HuH-7 (cell line): ENCODE measurements around the gene PPP2R5C.

Source experiments
- DNase-seq: peaks from one replicate; pipeline ENCODE4 v3.0.0; 2011; ENCODE audit warnings: low spot score

The PPP2R5C gene

DNA sequence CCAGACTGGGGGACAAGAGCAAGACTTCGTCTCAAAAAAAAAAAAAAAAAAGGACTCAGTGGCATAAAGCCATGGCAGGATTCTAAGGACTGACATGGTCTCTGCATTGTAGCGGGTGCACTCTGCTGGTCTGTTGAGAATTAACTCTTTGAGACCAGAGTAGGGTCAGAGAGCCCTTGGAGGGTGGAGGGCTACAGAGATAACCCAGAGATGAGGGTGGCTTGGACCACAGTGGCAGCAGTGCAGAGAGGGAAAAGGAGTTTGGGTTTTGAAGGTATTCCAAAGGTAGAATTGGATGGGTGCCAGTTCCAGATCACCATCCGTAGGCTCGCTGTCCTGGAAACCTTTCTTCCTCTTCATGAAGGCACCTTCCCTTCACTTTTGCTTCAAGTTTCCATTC lies 188.6 kb downstream of the PPP2R5C start:
- no peak for DNase-seq

DNA sequence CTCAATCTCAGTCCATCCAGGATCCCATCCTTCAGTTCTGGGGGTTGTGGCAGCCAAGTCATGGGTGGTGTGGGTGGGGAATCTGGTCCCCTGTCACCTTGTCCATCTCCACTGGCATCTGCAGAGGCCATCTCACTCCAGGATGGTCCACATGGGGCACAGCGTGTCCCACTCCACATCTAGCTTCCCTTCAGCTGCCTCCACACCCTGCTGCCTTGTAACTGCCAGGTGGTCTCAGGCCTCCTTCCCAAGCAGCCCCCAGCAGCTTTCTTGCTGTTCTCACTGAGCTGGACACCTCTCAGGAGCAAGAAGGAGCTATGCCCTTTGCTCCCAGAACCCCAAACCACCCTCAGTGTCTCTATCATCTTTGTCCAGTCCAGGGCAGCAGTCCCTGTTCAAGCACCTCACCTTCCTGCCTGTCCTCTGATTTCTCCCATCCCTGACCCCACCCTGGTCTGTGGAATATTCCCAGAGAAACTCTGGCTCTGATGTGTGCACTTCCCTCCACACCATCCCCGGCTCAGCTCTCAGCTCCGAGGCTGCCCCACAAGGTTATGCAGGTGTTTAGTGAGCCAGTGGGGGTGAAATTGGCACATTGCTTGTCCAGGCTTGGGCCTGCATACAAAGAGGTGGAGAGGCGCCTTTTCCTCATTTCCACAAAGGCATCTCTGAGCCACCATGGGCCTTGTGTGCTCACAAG lies 189.2 kb downstream of the PPP2R5C start:
- no peak for DNase-seq

DNA sequence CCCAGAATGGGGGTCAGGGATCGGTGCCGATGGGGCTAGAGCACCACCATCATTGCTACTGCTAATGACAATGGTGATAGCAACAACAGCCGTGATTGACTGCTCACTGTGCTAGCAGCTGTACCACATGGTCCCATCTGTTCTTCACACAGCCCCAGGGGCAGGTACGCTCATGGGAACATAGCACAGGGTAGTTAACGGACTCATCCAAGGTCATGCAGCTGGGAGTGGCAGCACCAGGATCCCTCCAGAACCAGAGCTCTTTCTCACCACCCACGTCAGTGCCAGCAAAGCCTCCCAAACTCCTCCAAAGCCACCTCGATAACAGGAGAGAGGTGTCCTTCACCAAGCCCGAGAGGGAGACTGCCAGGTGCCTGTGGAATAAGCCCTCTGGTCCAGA lies 191.6 kb downstream of the PPP2R5C start:
- DNase-seq: no peak

DNA sequence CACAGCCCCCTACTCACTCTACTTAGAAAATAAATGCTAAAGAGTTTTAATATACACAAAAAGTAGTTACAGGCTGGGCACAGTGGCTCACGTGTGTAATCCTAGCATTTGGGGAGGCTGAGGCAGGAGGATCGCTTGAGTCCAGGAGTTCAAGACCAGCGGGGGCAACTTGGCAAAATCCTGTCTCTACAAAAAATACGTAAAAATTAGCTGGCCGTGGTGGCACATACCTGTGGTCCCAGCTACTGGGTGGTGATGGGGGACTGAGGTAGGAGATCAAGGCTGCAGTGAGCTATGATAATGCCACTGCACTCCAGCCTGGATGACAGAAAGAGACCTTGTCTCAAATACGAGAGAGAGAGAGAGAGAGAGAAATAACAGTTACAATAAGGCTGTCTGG lies 193.0 kb downstream of the PPP2R5C start:
- no peak for DNase-seq

DNA sequence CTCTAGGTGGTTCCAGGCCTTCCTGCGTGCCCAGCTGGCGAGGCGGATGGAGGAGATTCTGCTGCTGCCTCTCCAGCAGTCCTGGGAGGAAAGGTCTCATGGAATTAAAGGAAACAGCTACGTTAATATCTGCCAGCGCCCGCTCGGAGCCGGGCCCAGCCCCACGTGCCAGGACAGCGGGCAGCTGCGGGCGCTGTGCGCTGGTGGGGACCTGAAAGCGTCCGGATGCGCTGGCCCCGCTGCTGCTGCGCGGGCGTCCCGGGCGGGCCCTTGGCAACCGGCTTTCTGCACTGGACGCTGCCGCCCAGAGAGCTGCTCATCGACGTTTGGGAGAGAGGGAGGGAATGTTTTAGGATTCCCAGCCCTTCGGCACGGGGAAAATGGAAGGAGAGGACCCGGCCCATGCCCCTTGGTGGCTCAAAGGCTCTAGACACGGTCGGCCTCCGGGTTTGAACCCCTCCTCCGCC lies 194.2 kb downstream of the PPP2R5C start:
- no peak for DNase-seq

DNA sequence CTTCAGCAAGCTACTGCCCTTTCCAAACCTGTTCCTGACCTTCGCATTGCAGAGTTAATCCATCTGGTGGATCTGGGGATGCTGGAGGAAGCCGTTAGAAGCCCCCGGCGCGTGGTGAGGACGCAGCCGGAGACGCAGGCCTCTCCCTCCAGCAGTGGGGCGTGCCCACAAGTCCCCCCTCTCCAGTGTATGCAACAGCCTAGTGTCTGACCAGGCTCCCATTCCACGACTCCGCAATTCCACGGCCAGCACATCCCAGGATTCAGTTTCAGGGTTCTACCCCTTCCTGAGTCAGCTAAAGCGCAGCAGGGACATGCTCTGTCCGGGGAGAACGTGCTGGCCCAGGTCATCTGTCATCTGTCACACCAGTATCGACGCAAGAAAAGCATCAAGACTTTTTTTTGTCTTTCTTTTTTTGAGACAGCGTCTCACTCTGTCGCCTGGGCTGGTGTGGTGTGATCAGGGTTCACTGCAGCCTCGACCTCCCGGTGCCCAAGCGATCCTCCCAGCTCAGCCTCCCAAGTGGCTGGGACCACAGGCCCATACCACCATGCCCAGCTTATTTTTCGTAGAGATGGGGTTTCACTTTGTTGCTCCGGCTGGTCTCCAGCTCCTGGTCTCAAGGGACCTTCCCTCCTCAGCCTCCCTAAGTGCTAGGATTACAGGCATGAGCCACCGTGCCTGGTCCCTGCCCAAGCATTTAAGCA lies 194.8 kb downstream of the PPP2R5C start:
- no peak for DNase-seq

DNA sequence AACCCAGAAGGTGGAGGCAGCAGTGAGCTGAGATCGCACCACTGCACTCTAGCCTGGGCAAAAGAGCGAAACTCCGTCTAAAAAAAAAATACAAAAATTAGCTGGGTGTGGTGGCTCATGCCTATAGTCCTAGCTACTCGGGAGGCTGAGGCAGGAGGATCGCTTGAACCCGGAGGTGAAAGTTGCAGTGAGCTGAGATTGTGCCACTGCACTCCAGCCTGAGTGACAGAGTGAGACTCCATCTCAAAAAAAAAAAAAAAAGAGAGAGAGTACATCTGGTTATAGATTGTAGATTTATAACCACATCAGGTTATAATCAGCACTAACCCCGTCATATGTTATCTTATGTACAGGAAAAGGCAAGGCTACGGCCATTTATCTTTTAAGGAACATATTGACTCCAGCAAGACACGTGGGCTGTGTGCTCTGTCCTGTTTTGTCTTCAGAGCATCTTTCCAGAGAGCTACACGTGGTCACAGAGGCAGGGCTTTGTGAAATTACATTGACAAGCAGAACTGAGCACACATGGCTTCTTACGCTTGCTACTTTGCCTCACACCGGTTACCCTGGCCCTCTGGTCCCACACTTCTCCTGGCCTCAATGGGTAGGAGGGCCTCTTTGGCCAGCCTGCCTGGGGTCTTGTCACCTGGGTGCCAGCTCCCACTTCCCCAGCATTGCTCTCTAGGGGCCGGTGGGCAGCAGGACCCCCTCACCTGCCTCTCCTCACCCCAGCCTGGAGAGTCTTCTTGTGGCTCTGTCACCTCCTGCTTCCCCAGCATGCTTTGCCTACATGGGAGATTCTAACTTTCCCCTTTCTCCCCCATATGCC lies 196.1 kb downstream of the PPP2R5C start:
- no peak for DNase-seq

DNA sequence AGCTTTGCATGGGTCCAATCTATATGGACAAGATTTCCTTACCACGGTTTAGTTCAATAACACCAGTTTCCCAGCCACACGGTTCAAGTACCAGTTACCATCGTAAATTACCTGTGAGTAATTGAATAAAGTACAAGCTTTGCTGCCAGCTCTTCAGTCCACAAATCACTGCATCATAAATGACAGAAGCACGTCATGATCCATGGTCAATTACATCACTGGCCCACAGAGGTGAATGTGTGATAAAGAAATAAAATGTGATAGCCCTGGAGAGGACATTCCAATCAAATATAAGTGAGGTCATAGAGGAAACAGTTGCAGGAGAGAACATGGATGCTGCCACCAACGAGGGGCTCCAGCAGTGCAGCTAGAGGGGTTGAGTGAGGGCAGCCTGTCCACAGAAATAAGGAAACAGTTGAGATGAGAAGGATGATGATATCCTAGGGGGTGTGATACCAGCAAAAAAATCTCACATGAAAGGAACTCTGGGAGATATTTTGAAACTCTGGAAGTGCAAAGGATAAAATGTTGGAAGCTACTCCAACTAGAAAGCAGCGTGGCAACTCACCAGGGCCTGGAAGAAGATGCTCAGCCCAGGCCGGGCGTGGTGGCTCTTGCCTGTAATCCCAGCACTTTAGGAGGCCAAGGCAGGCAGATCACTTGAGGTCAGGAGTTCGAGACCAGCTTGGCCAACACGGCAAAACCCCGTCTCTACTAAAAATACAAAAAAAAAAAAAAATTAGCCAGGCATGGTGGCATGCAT lies 197.1 kb downstream of the PPP2R5C start:
- no peak for DNase-seq

DNA sequence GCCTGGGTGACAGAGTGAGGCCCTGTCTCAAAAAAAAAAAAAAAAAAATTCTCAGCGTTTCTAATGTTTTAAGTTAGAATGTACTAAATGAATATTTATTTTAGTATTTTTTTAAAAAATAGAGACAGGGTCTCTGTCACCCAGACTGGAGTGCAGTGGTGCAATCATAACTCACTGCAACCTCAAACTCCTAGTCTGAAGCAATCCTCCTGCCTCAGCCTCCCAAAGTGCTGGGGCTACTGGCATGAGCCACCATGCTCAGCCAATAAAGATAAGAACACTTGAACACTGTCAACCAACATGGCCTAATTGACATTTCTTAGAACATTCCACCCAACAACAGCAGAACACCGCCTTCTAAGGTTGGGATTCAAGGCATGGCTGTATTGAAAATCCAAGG lies 197.8 kb downstream of the PPP2R5C start:
- no peak for DNase-seq

DNA sequence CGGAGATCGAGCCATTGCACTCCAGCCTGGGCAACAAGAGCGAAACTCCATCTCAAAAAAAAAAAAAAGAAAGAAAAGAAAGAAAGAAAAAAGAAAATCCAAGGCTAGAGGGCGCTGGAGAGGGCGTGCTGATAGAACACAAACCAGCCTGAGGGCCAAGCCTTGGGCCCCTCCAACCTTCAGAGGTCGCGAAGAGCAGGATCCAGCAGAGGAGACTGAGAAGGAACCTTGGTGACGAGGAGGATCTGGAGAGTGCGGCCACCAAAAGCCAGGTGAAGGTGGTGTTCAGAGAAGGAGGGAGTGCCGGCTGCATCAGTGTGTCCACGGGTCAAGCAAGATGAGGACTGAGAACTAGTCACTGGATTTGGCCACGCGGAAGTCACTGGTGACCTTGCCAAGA lies 198.7 kb downstream of the PPP2R5C start:
- no peak for DNase-seq

DNA sequence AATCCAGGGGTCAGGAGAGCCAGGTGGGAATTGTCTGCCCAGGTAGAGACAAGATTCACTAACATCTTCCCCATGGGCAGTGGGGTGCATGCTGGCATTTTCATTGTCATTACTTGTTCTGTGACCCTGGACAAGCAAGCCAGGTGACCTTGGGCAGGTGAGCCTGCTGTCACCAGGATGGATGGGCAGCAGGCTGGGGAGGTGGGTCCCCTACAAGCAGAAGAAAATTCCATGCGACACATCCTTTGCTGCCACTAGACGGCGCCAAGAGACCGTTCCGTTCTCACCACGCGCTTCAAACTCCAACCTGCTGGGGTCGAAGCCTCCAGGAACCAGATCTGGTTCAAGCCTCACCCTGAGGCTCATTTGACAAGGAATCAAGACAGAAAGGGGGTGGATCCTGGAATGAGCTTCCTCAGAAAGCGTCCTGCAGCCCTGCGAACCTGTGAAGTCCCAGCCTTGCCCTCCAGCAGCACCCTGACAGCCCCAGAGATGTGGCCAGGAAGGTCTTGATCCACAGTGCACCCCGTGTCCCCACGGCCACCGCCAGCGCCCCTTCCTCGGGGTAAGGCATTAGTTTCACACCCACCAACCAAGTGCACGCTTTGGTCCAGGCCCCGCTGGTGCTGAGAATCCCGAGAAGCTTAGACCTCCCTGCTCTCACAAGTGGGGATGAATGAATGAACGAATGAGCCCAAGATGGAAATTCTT lies 199.7 kb downstream of the PPP2R5C start:
- DNase-seq: peak; percentile 81

DNA sequence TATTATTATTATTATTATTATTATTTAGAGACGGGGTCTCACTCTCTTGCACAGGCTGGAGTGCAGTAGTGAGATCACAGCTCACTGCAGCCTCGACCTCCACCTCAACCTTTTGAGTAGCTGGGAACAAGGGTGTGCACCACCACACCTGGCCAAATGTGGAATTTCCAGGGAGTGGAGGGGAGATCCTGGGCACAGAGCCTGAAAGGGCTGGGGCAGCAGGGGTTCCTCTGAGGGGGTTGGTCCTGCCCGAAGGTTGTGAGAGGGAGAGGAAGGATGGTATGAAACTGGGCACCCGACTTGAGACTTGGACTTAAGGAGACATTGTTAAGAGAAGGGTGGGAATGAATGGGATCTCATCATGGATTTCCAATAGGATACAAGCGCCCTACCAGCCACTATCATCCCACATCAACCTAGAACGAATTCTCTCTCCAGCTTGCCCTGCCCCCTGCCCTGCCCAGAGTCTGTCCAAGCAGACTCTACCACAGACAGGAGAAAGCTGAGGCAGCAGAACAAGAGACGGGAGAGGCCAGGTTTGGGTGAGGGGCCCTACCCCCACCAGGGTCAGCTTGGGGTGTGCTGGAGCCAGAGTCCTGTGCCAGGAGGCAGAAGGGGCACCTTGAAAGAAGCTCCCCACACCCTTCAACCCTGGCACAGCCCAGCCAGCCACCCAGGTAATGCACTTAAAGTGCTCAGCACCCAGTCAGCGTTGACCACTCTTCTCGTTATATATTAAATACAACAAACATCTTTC lies 200.4 kb downstream of the PPP2R5C start:
- DNase-seq: no peak

DNA sequence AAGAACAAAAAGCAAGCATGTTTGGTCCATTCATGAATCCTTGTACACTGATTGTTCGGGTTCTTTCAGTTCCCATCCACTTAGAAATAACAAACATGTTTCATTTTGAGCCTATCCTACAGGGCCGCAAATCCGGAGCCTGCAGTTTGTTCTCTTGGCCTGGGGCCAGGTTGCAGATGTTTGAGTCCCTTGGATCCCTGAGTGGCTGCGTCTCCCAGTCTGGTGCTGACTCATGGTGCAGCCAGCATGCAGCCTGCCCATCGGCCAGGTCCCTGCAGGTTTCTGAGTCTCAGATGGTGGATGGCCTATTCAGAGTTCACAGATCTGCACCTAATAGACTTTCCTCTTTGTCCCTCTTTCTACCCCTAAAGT lies 201.0 kb downstream of the PPP2R5C start:
- no peak for DNase-seq

DNA sequence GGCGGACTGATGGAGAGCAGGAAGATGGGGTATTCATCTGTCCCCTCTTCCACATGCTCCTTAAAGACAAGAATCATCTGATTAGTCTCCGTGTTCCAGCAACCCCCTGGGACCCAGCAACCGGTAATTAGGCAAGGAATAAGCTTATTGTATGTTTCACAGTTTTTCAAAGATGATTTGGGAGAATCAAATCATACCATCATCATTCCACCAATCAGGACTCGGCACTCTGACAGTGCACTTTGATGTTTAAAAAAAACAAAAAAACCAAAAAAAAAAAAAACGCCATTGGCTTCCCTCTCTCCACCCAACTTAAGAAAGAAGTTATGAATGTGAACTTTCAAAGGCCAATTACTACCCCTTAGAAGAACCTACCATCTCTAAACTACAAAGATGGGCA lies 201.5 kb downstream of the PPP2R5C start:
- DNase-seq: no peak

DNA sequence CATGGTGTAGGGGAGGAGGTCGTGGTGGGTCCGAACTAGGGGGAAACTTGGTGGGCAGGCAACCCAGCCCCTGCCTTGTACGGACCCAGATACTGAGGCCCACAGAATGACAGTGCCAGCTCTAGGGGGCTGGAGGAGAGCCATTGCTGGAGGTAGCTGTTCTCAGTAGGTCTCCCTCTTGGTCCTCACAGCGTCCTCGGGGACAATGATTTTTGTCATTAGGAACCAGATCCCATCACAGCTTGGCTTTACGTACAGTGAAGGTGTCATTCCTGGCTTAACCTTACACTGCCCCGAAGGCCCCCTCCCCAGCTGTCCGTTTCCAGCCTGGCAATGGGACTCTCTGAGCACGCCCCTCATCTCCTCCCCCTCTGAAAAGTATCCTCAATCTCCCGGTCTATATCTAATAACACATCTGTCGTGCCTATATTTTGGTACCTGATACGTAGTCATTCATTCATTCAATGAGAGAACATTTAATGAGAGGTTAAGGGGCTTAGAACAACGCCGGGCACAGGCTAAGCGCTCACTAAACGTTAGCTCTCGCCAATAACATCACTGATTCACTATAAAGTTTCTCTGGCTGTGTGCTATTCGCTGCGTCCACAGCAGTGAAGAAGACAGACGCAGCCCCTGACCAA lies 202.3 kb downstream of the PPP2R5C start:
- no peak for DNase-seq

DNA sequence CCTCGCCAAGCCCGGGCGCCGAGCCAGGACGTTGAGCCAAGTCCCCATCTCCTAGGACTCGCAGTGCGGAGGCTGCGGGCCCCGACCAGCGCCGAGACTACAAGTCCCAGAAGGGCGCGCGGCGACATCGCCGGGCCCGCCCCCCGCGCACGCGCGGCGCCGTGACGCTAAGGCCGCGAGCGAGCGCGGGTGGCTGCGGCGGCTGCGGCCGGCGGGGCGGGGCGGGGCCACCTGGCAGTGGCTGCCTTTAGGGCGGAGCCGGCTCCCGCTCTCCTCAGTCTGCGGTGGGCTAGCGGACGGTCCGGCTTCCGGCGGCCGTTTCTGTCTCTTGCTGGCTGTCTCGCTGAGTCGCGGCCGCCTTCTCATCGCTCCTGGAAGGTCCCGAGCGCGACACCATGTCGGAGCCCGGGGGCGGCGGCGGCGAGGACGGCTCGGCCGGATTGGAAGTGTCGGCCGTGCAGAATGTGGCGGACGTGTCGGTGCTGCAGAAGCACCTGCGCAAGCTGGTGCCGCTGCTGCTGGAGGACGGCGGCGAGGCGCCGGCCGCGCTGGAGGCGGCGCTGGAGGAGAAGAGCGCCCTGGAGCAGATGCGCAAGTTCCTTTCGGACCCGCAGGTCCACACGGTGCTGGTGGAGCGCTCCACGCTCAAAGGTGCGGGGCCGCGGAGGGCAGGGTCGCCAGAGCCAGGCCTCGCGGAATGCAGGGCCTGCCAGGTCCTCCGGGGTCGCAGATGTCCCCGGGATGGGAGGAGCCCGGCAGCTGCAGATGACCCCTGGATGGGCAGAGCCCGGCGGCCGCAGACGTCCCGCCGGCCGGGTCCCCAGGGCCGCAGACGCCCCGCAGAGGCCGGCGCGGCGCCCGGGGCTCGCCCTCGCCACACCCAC lies 203.0 kb downstream of the PPP2R5C start, which contains the start of gene DYNC1H1:
DYNC1H1 (plus strand) TSS at position 277 of the 884 bp plus-strand sequence; CDS start at position 396, 119 bp downstream.
- DNase-seq: peak; percentile 84

DNA sequence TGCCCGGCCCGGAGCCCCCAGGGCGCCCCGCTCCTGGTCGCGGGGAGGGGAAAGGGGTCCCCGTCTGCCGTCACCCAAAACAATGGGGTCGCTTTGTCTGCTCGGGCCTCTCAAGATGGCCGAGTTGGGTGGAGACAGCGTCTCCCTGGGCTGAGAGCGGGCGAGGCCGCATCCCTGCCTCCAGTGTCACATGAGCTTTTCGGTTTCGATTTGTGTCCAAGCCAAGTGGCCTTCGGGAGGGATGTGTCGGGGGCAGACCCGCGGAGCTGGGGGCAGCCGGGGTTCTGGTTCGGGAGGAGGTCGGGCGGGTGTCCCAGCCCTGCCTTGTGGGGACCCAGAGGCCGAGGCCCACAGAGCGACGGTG lies 203.7 kb downstream of the PPP2R5C start:
- DNase-seq: peak; percentile 72

DNA sequence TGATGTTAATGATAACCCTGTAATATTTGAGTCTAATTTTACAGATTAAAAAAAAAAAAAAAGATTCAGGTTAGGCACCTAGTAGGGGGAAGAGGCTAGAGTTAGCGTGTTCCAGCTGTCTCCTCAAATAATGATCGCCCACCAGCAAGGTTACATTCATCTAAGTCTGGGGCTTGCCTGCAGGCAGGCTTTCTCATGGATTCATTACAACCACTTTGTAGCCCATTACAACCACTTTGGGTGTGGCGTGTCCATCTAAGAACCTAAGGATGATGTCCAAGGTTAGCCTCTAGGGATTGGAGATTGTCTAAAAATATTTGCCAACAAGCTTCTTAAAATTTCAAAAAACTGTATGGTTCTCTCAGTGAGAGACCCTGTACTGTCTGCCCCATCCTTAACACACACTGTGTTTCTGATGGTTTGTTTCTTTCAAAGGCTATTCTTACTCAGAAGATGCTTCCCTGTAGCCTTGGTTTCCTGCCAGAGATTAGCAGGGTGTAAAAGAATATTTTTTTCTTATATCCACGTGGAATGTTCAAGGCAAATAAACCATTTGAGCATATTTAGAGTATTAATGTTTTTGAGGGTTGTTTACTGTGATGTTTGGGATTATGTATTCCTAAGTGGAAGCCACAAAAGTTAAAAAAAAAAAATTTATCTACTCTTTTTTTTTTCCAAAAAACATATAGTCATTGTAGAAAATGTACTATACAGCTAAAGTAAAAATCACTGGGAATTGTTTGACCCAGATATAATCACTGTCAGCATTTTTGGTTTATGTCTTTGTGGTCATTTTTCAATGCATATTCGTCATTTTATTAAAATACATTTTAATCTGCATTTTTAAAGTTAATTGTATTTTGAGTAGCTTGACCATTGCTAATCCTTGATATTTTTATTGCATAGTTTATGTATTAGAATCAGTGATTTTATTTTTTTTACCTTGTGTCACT lies 204.5 kb downstream of the PPP2R5C start:
- DNase-seq: no peak
